ENCODE measurements around the gene MT1H.
"Not testable (repeated sequence)": the region's sequence is repeated elsewhere in the genome, so short reads cannot be mapped to it uniquely, and the experiment has no call there.

The MT1H gene

GRCh38 chr16:56669005-56669839 is at the start of gene MT1H:
Gene MT1H (plus strand): TSS chr16:56669814. CDS start chr16:56669885, 71 bp downstream.
- no peak for DNase-seq (ENCODE audit: low read depth, low spot score)

DNA sequence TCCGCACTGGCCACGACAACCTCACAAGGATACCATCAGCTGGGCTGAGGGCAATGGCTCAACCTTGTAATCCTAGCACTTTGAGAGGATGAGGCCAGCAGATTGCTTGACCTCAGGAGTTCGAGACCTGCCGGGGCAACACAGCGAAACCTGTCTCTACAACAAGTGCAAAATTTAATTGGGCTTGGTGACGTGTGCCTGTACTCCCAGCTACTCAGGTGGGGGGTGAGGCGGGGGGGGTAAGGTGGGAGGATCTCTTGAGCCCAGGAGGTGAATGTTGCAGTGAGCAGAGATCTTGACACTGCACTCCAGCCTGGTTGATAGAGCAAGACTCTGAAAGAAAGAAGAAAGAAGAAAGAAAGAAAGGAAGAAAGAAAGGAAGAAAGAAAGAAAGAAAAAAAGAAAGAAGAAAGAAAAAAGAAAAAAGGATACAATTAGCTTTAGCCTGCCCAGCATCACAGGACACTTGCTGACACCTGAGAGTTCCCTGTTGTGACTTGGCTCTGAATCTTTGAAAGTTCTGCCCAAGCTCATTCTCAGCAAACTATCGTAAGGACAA is 49.2 kb upstream of the MT1H start:
- DNase-seq (ENCODE audit: low read depth, low spot score) = no peak

DNA sequence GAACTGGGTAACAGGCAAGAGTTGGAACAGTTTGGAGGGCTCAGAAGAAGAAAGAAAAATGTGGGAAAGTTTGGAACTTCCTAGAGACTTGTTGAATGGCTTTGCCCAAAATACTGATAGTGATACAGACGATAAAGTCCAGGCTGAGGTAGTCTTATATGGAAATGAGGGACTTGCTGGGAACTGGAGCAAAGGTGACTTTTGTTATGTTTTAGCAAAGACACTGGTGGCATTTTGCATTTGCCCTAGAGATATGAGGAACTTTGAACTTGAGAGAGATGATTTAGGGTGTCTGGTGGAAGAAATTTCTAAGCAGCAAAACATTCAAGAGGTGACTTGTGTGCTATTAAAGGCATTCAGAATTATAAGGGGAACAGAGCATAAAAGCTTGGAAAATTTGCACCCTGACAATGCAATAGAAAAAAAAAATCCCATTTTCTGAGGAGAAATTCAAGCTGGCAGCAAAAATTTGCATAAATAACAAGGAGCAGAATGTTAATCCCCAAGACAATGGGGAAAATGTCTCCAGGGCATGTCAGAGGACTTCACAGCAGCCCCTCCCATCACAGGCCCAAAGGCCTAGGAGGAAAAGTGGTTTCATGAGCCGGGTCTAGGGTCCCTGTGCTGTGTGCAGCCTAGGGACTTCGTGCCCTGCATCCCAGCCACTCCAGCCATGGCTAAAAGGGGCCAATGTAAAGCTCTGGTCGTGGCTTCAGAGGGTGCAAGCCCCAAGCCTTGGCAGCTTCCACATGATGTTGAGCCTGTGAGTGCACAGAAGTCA is 47.8 kb upstream of the MT1H start:
- not testable (repeated sequence) for DNase-seq (ENCODE audit: low read depth, low spot score)

DNA sequence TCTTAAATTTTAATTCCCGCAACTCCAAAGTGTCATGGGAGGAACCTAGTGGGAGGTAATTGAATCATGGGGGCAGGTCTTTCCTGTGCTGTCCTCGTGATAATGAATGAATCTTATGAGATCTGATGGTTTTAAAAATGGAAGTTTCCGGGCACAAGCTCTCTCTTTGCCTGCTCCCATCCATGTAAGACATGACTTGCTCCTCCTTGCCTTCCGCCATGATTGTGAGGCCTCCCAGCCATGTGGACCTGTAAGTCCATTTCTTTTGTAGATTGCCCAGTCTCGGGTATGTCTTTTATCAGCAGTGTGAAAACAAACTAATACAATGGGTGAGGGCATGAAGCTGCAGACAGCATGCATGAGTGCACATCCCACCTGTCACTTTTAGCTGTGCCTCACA is 46.4 kb upstream of the MT1H start:
- not testable (repeated sequence) for DNase-seq (ENCODE audit: low read depth, low spot score)

DNA sequence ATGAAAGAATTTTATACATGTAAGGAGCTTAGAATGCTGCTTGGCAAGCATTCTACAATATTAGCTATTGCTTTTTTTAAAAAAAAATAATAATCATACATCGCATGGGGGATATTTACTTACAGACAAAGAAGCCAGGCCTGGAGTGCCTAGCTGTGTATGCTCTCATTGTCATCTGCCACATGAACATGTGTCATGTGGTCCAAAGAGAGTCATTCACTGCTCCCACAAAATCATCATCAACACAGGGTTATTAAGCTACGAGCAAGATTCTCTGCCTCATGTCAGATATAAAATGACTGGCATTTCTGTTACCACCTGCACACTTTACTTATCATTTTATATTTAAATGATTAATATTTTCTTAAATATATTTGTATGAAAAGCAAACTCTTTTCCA is 46.0 kb upstream of the MT1H start:
- DNase-seq (ENCODE audit: low read depth, low spot score) = no peak

DNA sequence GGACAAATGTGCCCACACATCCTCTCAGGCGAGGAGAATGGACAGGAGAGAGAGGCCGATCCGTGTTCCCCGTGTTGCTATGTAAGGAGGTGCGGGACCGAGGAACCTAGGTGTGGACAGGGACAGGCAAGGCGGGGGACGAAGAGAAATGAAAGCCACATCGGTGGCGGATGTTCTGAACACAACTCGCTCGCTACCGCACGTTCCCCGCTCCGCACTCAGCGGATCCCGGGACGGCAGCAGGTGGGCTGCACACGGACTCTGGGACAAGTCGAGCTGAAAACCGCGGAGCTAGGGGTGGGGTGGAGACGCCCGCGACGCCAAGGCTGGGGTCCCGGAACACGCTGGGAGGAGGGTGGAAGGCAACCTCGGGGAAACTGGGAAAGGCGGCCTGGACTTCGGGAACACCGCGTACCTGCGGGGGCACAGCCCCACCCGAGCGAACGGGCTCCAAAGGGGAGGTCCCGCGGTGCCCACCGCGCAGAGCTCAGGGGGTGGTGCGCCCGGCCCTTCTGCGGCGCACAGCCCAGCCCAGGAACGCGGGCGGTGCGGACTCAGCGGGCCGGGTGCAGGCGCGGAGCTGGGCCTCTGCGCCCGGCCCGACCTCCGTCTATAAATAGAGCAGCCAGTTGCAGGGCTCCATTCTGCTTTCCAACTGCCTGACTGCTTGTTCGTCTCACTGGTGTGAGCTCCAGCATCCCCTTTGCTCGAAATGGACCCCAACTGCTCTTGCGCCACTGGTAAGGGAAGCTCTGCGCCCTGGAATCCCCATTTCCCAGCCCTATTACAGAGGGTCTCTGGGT is 44.3 kb upstream of the MT1H start, which contains the start of gene MT1E:
TSS of gene MT1E (plus strand) at position 642 of the 803 bp plus-strand sequence. CDS start at position 713, 71 bp downstream.
- peak; percentile 81 for DNase-seq (ENCODE audit: low read depth, low spot score)

DNA sequence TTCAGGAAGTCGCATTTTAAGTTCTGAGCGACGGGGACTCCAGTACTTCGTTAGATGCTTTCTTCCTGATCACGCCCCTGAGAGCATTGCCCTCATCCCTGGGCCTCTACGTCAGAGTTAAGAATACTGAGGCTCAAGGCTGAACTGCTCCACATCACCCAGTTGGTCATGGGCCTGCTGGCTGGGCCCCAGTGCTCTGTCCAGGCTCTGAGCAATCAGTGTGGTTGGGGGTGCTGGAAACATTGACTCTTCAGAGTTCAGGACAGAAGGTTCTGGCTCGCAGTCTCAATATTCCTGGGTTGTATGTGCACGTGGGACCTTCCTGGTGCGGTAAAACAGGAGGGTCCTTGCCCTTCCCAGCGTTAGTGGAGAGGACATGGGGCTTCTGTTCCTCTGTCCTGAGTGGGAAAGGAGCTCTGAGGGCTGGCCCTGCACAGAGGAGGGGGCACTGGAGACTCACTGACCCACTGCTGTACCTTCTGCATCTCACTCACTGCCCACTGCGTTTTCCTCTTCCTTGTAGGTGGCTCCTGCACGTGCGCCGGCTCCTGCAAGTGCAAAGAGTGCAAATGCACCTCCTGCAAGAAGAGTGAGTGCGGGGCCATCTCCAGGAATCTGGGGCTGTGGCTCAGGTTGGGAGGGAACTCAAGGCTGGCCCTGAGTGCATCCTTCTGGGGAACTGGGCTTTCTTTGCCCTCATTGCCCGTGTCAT is 43.5 kb upstream of the MT1H start:
- DNase-seq (ENCODE audit: low read depth, low spot score) = peak; percentile 73

- DNase-seq (ENCODE audit: low read depth, low spot score) = no peak
These were observed 42.9 kb upstream of the MT1H start for GRCh38 chr16:56626685-56627084.

GRCh38 chr16:56628486-56629350 is 40.9 kb upstream of the MT1H start:
- no peak for DNase-seq (ENCODE audit: low read depth, low spot score)

DNA sequence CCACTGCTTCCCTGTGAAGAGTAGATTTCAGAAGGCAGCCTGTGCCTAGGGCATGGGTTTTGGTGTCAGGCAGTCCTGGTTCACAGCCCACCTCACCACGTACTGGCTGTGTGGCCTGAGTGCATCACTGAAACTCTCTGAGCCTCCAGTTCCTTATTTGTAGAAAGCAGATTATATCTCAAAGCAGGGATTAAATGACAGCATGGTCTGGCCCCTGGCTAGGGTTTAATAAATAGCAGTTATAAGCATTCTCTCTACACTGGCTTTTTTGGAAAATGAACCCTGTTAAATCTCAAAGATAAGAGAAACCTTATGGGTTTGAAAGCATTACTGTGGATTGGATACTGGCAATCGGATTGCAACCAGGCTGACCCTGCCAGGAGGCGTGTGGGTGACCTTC is 40.1 kb upstream of the MT1H start:
- DNase-seq (ENCODE audit: low read depth, low spot score) = no peak

DNA sequence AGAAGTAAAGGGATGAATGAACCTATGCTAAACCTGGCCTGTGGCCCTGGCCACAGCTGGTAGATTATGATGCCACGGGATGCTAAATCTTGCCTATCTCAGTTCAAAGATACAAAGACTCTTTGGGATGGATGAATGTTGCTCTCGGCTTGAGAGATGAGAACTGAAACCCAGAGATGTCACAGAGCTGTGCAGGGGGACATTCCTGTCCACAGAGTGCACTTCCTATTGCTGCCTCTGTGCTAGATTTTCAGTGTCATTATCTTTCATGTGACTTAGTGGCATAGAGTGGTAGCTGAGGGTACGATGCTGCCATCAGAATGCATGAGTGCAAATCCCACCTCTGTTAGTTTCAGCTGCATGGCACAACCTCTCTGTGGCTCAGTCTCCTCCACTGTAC is 39.5 kb upstream of the MT1H start:
- DNase-seq (ENCODE audit: low read depth, low spot score) = no peak

DNA sequence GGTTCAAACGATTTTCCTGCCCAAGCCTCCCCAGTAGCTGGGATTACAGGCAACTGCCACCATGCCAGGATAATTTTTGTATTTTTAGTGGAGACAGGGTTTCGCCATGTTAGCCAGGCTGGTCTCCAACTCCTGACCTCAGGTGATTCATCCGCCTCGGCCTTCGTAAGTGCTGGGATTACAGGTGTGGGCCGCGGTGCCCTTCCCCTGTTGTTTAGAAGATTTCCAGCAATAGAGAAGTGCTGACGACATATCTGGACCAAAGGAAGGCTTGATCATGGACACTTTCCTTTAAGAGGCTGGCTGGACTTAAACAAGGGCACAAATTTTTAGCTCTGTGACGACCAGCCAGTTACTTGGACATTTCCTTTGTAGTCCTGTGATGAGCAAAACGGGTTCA is 38.4 kb upstream of the MT1H start:
- no peak for DNase-seq (ENCODE audit: low read depth, low spot score)

GRCh38 chr16:56631832-56632155 is 37.8 kb upstream of the MT1H start:
- DNase-seq (ENCODE audit: low read depth, low spot score) = no peak

- DNase-seq (ENCODE audit: low read depth, low spot score) = peak; percentile 45
These were observed 37.3 kb upstream of the MT1H start, which contains the start of gene MT1M for GRCh38 chr16:56632156-56632847. Gene MT1M (plus strand): TSS chr16:56632659. CDS start chr16:56632732, 73 bp downstream.

DNA sequence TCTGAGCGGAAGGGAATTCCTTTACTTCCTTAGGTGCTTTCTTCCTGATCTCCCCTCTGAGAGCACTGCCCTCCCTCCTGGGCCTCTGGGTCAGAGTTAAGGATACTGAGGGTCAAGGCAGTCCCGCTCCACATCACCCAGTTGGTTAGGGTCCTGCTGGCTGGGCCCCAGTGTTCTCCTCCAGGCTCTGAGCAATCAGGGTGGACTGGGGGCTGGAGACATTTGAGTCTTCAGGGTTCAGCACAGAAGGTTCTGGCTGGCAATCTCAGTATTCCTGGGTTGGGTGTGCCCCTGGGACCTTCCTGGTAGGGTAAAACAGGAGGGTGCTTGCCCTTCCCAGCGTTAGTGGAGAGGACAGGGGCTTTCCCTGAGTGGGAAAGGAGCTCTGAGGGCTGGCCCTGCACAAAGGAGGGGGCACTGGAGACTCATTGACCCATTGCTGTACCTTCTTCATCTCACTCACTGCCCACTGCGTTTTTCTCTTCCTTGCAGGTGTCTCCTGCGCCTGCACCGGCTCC is 36.7 kb upstream of the MT1H start:
- no peak for DNase-seq (ENCODE audit: low read depth, low spot score)

- no peak for DNase-seq (ENCODE audit: low read depth, low spot score)
These were observed 36.1 kb upstream of the MT1H start for GRCh38 chr16:56633535-56633934.

DNA sequence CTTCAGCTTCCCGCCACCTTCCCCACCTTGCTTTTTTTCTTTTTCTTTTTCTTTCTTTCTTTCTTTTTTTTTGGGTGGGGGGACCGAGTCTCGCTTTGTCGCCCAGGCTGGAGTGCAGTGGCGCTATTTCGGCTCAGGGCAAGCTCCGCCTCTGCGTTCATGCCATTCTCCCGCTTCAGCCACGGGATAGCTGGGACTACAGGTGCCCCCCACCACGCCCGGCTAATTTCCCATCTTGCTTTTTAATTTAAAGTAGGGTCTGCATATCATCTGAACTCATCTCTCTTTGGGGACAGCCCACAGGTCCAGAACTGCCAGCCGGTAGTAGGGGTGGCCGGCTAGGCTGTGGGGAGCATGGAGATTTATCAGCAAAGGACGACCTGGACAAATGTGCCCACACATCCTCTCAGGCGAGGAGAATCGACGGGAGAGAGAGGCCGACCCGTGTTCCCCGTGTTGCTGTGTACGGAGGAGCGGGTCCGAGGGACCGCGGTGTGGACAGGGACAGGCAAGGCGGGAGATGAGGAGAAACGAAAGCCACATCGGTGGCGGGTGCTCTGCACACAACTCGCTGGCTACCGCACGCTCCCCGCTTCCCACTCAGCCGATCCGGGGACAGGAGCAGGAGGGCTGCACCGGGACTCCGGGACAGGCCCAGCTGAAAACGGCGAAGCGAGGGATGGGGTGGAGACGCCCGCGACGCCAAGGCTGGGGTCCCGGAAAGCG is 34.7 kb upstream of the MT1H start:
- DNase-seq (ENCODE audit: low read depth, low spot score) = peak; percentile 15

DNA sequence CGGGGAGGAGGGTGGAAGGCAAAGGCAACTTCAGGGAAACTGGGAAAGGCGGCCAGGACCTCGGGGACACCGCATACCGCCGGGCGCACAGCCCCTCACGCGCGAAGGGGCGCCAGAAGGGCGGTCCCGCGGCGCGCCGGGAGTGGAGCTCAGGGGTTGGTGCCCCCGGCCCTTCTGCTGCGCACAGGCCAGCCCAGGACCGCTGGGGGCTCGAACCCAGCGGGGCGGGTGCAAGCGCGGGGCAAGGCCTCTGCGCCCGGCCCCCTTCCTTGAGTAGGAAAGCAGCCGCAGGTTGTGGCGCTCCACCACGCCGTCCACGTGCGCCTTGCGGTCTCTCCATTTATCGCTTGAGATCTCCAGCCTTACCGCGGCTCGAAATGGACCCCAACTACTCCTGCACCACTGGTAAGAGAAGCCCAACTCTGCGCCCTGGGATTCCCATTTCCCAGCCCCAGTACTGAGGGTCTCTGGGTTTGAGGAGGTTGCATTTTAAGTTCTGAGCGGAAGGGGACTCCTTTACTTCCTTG is 34.1 kb upstream of the MT1H start:
- no peak for DNase-seq (ENCODE audit: low read depth, low spot score)
